ENCODE measurements around the gene CRISP1. TPM values are rescaled to one million over a fixed set of nuclear protein-coding genes. Genes with fewer than 3 reads are reported as not detected.

The CRISP1 gene
- total and polyA plus RNA-seq, 2 of the 8 experiments (the other 6 are each of a cell fraction or from before 2014, with no cell fraction given) = not detected

- no peak for TF ChIP-seq PHF8 (conservative IDR thresholded peaks at IDR 0.05; ENCODE audit: low read depth, low read length)
- no peak for TF ChIP-seq POU5F1 (IDR thresholded peaks at IDR 0.05; ENCODE audit: low read depth, low read length)
- no peak for TF ChIP-seq E2F6 (IDR thresholded peaks at IDR 0.05)
- no peak for TF ChIP-seq KDM1A (IDR thresholded peaks at IDR 0.05; ENCODE audit: borderline replicate concordance, low read length)
- TF ChIP-seq EGR1 (IDR thresholded peaks at IDR 0.05; ENCODE audit: borderline replicate concordance, low read depth, low read length) = no peak
These were observed 26.4 kb downstream of the CRISP1 start (continued) for GRCh38 chr6:49839957-49840356.

Data from H1 (cell line).